ENCODE results near the gene RAB11FIP3. TPM values are rescaled to one million over a fixed set of nuclear protein-coding genes. Genes with fewer than 3 reads are reported as not detected.

The RAB11FIP3 gene
- total and polyA plus RNA-seq, 2 of the 13 experiments (the other 11 are each of a cell fraction or from before 2014, with no cell fraction given) = 34.3 to 57.6 TPM

- CTCF ChIA-PET (ENCODE audit: low intra/inter-chr PET ratio, low total read pairs) = no interaction called here
- Histone ChIP-seq H4K20me1 (ENCODE audit: insufficient read depth, low read length) (no peaks in the 10 kb centered on the region), H3K27me3 (ENCODE audit: control insufficient read depth in 1 of 2, insufficient read depth in 2 of 2, low read length in 2 of 2) (no peaks in the 10 kb centered on the region), H3K4me3 (replicated peaks in 1 of 3; ENCODE audit: insufficient read depth in 1 of 3, low read depth in 2 of 3, low read length in 3 of 3) (peak within 1 kb of the TSS; percentile 87 to 94 (median 93)), H3K4me1 (ENCODE audit: insufficient read depth, low read length) (peaks cover 38% of the 10 kb centered on the region), H3K79me2 (ENCODE audit: insufficient read depth, low read length) (peaks cover 16% of the 10 kb centered on the region), H3K4me2 (ENCODE audit: low read depth, low read length) (peak within 1 kb of the TSS; percentile 99), H3K36me3 (replicated peaks in 1 of 2; ENCODE audit: control insufficient read depth in 1 of 2, insufficient read depth in 2 of 2, low read length in 2 of 2) (peaks cover 1 to 2% of the 10 kb centered on the region in 2 experiments; a peak in 2 of 5 replicates), H2AFZ (ENCODE audit: low read length) (no peak within 1 kb of the TSS), H3K9me3 (ENCODE audit: low read length) (no peaks in the 10 kb centered on the region), H3K27ac (ENCODE audit: extremely low read length, insufficient read depth, low read length) (peak within 1 kb of the TSS; percentile 68), H3K9ac (ENCODE audit: insufficient read depth, low read depth, low read length) (peak within 1 kb of the TSS; percentile 85)
- no peak for FAIRE-seq
- intact Hi-C loops (cut with micrococcal nuclease; ENCODE audit: unreplicated experiment) (no loop called here), in situ Hi-C loops (cut with HindIII; ENCODE audit: extremely low pct_ligation_motif_present, low pct_unique_long_range_greater_than_20kb) (no loop called here)
- POLR2A ChIA-PET = interaction anchor here (1.1 to 5.9 kb wide), 6 partner anchors 12 to 120 kb away, joined by 3 to 27 read pairs (median 4); partner anchors contain the start of genes AXIN1, DECR2 and MRPL28
- ATAC-seq = no peak; the same call in 2 of the 3 replicates
- no peak for DNase-seq (ENCODE audit: low spot score)
- 20% methylated on average over 10 of the region's 123 CpGs for WGBS (ENCODE audit: low lambda C conversion rate)
- TSS peak; percentile 79 for BruUV-seq (replicated peaks)
- TF ChIP-seq TOPORS (CRISPR knock-in tag; IDR thresholded peaks at IDR 0.05) = no peak
- TF ChIP-seq TBX3 (IDR thresholded peaks at IDR 0.05; ENCODE audit: borderline replicate concordance) = no peak
- no peak for TF ChIP-seq AHR (CRISPR knock-in tag; IDR thresholded peaks at IDR 0.05)
- no peak for TF ChIP-seq ZNF124 (CRISPR knock-in tag; IDR thresholded peaks at IDR 0.05)
- no peak for TF ChIP-seq ZNF34 (CRISPR knock-in tag; IDR thresholded peaks at IDR 0.05; ENCODE audit: borderline replicate concordance)
- TF ChIP-seq RXRB (CRISPR knock-in tag; IDR thresholded peaks at IDR 0.05; ENCODE audit: borderline replicate concordance) = no peak
- TF ChIP-seq KDM2A (CRISPR knock-in tag; IDR thresholded peaks at IDR 0.05; ENCODE audit: borderline replicate concordance, low read depth) = no peak
- no peak for TF ChIP-seq ZNF724P (CRISPR knock-in tag; IDR thresholded peaks at IDR 0.05; ENCODE audit: borderline replicate concordance)
- no peak for TF ChIP-seq HNRNPUL1 (IDR thresholded peaks at IDR 0.05; ENCODE audit: low read depth, low read length)
- TF ChIP-seq ZNF326 (CRISPR knock-in tag; IDR thresholded peaks at IDR 0.05; ENCODE audit: borderline replicate concordance) = no peak
- TF ChIP-seq SRSF1 (optimal IDR thresholded peaks at IDR 0.05; ENCODE audit: low read depth, low read length) = no peak
- no peak for TF ChIP-seq SAFB2 (CRISPR knock-in tag; IDR thresholded peaks at IDR 0.05; ENCODE audit: borderline replicate concordance, low read depth)
- no peak for TF ChIP-seq ZNF556 (CRISPR knock-in tag; IDR thresholded peaks at IDR 0.05; ENCODE audit: borderline replicate concordance)
- TF ChIP-seq ZFYVE20 (CRISPR knock-in tag; IDR thresholded peaks at IDR 0.05; ENCODE audit: borderline replicate concordance, low read depth) = no peak
- TF ChIP-seq BORCS8-MEF2B (CRISPR knock-in tag; IDR thresholded peaks at IDR 0.05) = no peak
- TF ChIP-seq HDAC1 (CRISPR knock-in tag; IDR thresholded peaks at IDR 0.05) = 0 out of 2 replicates have a peak, but pooled peaks have one; percentile 17
- TF ChIP-seq ZFP1 (CRISPR knock-in tag; IDR thresholded peaks at IDR 0.05) = no peak
- no peak for TF ChIP-seq HDAC6 (IDR thresholded peaks at IDR 0.05; ENCODE audit: low read depth, low read length)
- 0 out of 2 replicates have a peak, but pooled peaks have one; percentile 33 for TF ChIP-seq ZNF142 (CRISPR knock-in tag; IDR thresholded peaks at IDR 0.05)
Measured at GRCh38 chr16:381789-382717, 43.4 kb upstream of the RAB11FIP3 start, which contains the start of gene PGAP6. PGAP6 (minus strand) TSS chr16:381978; CDS start chr16:381821, 157 bp downstream.
